ENCODE measurements around the gene C12orf60. TPM values are rescaled to one million over a fixed set of nuclear protein-coding genes. Genes with fewer than 3 reads are reported as not detected.
"Not testable (repeated sequence)": the region's sequence is repeated elsewhere in the genome, so short reads cannot be mapped to it uniquely, and the experiment has no call there.

Gene C12orf60, protein sequence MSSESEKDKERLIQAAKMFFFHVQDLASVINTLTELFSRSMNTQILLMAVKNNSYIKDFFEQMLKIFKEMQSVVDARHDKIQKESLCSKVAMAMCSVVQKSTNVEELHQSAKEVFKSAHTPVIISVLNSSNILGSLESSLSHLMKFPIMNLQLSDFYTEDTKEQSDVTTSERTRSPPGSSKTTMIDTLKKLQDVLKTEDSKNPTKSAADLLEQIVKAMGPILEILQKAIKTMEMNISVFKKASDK
- 1.2 and 1.8 TPM in 2 replicates for total RNA-seq (2014; rRNA removed; shearing (Covaris generic))

GRCh38 chr12:14803011-14803829 is at the start of gene C12orf60, which contains the start of gene WBP11:
TSS of gene C12orf60 (plus strand) at chr12:14803670. CDS start at chr12:14822936, 19,266 bp downstream.
TSS of gene WBP11 (minus strand) at chr12:14803478. CDS start at chr12:14801383, 2,095 bp downstream.
- peaks cover 28% of the 10 kb centered on the region for H3K36me3 ChIP-seq
- H3K9me3 ChIP-seq (replicated peaks), result no peaks in the 10 kb centered on the region
- peaks cover 13% of the 10 kb centered on the region for H3K4me1 ChIP-seq
- H3K27me3 ChIP-seq, result no peaks in the 10 kb centered on the region
- peak; percentile 95 to 98 for DNase-seq
- peak within 1 kb of the TSS; percentile 90 for H3K27ac ChIP-seq
- peak within 1 kb of the TSS; percentile 95 for H3K4me3 ChIP-seq

DNA sequence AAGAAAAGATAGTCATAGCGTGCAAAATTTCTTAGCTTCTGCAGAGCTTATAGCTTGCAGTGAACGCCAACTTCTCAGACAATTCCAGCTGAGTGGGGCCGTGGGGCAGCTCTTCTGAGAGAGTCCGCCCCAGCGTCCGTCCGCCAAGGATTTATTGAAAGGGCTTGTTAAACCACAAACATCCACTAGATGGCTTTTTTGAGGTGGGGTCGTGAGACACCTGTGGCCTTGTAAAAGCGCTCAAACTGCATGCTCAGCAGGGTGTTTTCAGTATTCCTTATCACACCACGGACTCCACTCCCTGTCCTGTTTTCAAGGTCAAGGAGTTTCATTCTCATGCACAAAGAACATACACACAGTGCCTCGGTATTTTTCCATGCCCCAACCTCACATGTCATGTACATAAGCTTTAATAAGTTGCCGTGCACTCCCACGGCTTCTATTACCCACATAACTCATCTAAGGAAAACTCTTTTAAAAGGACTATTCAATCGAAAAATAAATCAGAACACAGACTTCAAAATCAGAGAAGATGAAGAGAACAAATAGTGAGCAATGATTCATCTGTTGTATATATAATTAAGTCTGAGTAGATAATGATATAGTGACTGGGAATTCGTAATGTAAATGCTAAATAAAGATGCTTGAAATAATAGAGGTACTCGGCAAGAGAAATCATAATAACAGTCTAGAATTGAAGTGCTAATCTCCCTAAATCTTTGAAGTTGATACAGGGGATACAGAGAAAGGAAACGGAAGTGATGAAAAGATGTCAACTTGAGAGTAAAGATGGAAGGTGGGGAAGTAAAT is 46.9 kb upstream of the C12orf60 start:
- peak; percentile 15 to 46 for DNase-seq
- Histone ChIP-seq H3K36me3 (no peaks in the 10 kb centered on the region), H3K27me3 (no peaks in the 10 kb centered on the region), H3K27ac (no peak overlapping the region), H3K4me3 (no peak overlapping the region), H3K4me1 (no peaks in the 10 kb centered on the region), H3K9me3 (replicated peaks) (no peaks in the 10 kb centered on the region)

- not testable (repeated sequence) for H3K9me3 ChIP-seq (replicated peaks); H3K27me3 ChIP-seq; DNase-seq; H3K4me3 ChIP-seq; H3K27ac ChIP-seq; H3K36me3 ChIP-seq; H3K4me1 ChIP-seq
Observed at GRCh38 chr12:14759711-14760280, 43.7 kb upstream of the C12orf60 start.

DNA sequence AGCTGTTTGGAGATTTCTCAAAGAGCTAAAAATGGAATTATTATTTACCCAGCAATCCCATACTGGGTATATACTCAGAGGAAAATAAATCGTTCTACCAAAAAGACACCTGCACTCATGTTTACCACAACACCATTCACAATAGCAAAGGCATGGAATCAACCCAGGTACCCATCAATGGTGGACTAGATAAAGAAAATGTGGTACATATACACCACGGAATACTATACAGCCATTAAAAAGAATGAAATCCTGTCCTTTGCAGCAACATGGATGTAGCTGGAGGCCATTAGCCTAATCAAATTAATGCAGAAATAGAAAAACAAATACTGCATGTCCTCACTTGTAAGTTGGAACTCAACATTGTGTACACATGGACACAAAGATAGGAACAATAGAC is 38.1 kb upstream of the C12orf60 start:
- Histone ChIP-seq H3K27me3 (no peaks in the 10 kb centered on the region), H3K36me3 (peaks cover 2% of the 10 kb centered on the region; the same call in 1 of the 2 replicates), H3K4me3 (no peak overlapping the region), H3K4me1 (no peaks in the 10 kb centered on the region), H3K9me3 (replicated peaks) (no peaks in the 10 kb centered on the region), H3K27ac (no peak overlapping the region)
- DNase-seq, result no peak

- H3K4me3 ChIP-seq; DNase-seq; H3K36me3 ChIP-seq; H3K4me1 ChIP-seq; H3K27me3 ChIP-seq; H3K9me3 ChIP-seq (replicated peaks); H3K27ac ChIP-seq: not testable (repeated sequence)
Observed at GRCh38 chr12:14766020-14766419, 37.5 kb upstream of the C12orf60 start.

DNA sequence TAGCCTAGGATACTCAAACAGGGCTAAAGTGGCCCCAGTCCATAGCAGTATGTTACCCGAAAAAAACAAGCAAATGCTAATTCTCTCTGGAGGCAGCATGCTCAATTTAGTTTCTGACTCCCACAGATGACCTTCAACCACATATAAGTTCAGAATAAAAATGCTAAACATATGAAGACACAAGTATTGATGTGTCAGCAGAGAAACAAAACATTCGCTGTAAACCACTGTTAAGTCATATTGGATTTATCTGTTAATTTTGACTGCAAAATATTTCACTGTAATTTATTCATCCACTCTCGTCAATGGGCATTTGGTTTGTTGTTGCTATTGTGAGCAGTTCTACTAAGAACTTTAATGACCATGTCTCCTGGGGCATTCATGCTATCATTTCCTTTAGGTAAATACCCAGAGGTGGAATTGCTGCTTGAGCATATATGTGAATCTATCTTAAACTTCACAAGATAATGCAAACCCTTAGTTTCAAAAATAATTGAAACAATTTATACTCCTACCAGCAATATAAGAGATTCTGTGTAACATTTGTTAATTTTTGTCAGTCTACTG is 36.7 kb upstream of the C12orf60 start:
- Histone ChIP-seq H3K36me3 (peaks cover 1% of the 10 kb centered on the region; the same call in 1 of the 2 replicates), H3K4me1 (no peaks in the 10 kb centered on the region), H3K4me3 (no peak overlapping the region), H3K27me3 (no peaks in the 10 kb centered on the region), H3K9me3 (replicated peaks) (no peaks in the 10 kb centered on the region), H3K27ac (no peak overlapping the region)
- no peak for DNase-seq

- no peaks in the 10 kb centered on the region for H3K9me3 ChIP-seq (replicated peaks)
Observed at GRCh38 chr12:14767617-14768016, 35.9 kb upstream of the C12orf60 start.

GRCh38 chr12:14768823-14769405 is 34.6 kb upstream of the C12orf60 start:
- DNase-seq, result no peak
- Histone ChIP-seq H3K4me1 (no peaks in the 10 kb centered on the region), H3K4me3 (no peak overlapping the region), H3K27ac (no peak overlapping the region), H3K27me3 (no peaks in the 10 kb centered on the region), H3K9me3 (replicated peaks) (no peaks in the 10 kb centered on the region), H3K36me3 (no peaks in the 10 kb centered on the region; the same call in 1 of the 2 replicates)

More at GRCh38 chr12:14767617-14768016, 35.9 kb upstream of the C12orf60 start:
- no peak overlapping the region for H3K4me3 ChIP-seq
- no peaks in the 10 kb centered on the region for H3K4me1 ChIP-seq
- H3K36me3 ChIP-seq, result no peaks in the 10 kb centered on the region; the same call in 1 of the 2 replicates
- H3K27ac ChIP-seq, result no peak overlapping the region
- H3K27me3 ChIP-seq, result no peaks in the 10 kb centered on the region
- DNase-seq, result no peak

DNA sequence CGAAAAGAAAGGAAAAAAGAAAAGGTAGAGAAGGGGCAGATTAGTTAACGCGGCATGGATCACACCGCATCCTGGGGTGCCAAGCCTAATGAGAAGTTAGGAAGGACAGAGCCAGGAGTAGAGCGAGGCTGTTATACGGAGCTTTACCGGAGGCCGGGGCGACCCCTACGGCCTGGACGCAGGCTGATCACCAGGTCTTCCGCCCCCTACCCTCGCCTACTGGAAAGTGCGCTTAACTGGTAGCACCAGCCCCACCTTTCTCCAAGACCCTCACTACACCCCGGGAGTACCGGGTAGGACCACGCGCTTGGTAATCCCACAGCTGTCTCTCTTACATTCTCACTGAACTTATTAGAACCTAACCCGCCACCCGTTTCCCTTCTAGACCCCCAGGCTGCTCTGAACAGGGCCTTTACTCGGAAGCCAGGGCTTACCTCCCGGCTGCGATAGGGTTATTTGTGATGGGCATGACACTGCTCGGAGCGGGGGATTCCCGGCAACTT is 34.0 kb upstream of the C12orf60 start:
- no peaks in the 10 kb centered on the region for H3K27me3 ChIP-seq
- H3K27ac ChIP-seq, result peak overlapping the region; percentile 86
- peak in 1 of 2 experiments; percentile 10 for DNase-seq
- H3K4me3 ChIP-seq, result peak overlapping the region; percentile 64
- no peaks in the 10 kb centered on the region; the same call in 1 of the 2 replicates for H3K36me3 ChIP-seq
- no peaks in the 10 kb centered on the region for H3K4me1 ChIP-seq
- H3K9me3 ChIP-seq (replicated peaks), result no peaks in the 10 kb centered on the region

GRCh38 chr12:14769969-14770495 is 33.4 kb upstream of the C12orf60 start:
- Histone ChIP-seq H3K27ac (peak overlapping the region; percentile 86), H3K27me3 (no peaks in the 10 kb centered on the region), H3K4me3 (peak overlapping the region; percentile 64), H3K36me3 (no peaks in the 10 kb centered on the region; the same call in 1 of the 2 replicates), H3K9me3 (replicated peaks) (no peaks in the 10 kb centered on the region), H3K4me1 (no peaks in the 10 kb centered on the region)
- peak; percentile 57 to 67 for DNase-seq

- Histone ChIP-seq H3K36me3 (no peaks in the 10 kb centered on the region; the same call in 1 of the 2 replicates), H3K9me3 (replicated peaks) (no peaks in the 10 kb centered on the region), H3K27me3 (no peaks in the 10 kb centered on the region), H3K4me3 (peak overlapping the region; percentile 64), H3K27ac (peak overlapping the region; percentile 86), H3K4me1 (no peaks in the 10 kb centered on the region)
- DNase-seq, result peak; percentile 76 to 82
Observed at GRCh38 chr12:14770496-14771461, 32.7 kb upstream of the C12orf60 start.

DNA sequence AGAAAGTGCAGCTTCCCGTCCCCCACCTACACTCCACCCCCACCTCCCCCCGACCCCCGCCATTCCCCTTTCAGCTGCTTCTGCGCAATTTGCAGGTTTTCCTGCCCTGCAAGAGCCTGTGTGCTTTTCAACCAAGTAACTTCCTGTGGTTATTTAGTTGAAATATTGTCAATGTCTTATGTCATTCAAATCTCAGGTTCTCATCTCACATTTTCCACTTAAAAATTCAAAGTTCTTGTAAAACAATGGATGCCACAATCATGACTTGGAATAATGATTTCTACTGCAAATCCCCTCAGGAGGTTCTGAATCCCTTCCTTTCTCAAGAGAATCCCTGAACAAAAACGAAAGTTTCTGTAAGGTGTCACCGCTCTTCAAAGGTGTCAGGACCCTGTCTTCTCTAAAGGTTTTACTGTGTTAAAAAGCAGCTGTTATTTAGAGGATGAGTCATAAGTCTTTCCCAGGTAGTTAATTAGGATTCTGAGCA is 31.8 kb upstream of the C12orf60 start:
- Histone ChIP-seq H3K27ac (no peak overlapping the region), H3K36me3 (no peaks in the 10 kb centered on the region), H3K4me1 (no peaks in the 10 kb centered on the region), H3K4me3 (peak overlapping the region; percentile 64), H3K27me3 (no peaks in the 10 kb centered on the region), H3K9me3 (replicated peaks) (no peaks in the 10 kb centered on the region)
- peak in 1 of 2 experiments; percentile 16 for DNase-seq

Measured in SJCRH30 (cell line).